Smooth muscle cell (in vitro differentiated cells): ENCODE measurements around the gene SGSM2. TPM values are rescaled to one million over a fixed set of nuclear protein-coding genes. Genes with fewer than 3 reads are reported as not detected.
A peak's percentile ranks its signal among the peaks of the same experiment; 100 is the strongest.

Experiments
- DNase-seq: peaks from one replicate; lab custom pipeline; 2025; ENCODE audit not compliant: unreplicated experiment; lab: John Stamatoyannopoulos, UW
- H2AFZ ChIP-seq: fragments of 200-600 bp; sonication (generic); 2 replicates; pipeline ENCODE4 v1.6.0; 2016; ENCODE audit warnings: antibody characterized with exemption, low read depth, mild to moderate bottlenecking
- H3F3A ChIP-seq: fragments of 200-600 bp; sonication (generic); 2 replicates; pipeline ENCODE4 v1.6.0; 2017; ENCODE audit warnings: antibody characterized with exemption, low read depth
- H3K27ac ChIP-seq: fragments of 200-600 bp; sonication (generic); 2 replicates; pipeline ENCODE4 v1.5.1; 2016; ENCODE audit warnings: low read depth, mild to moderate bottlenecking
- H3K27me3 ChIP-seq: fragments of 200-600 bp; sonication (generic); 2 replicates; pipeline ENCODE4 v1.6.1; 2016; ENCODE audit warnings: low read depth, mild to moderate bottlenecking
- H3K36me3 ChIP-seq: fragments of 200-600 bp; sonication (generic); 2 replicates; pipeline ENCODE4 v1.5.1; 2016; ENCODE audit warnings: low read depth
- H3K4me1 ChIP-seq: fragments of 200-600 bp; sonication (generic); 2 replicates; pipeline ENCODE4 v1.5.1; 2016; ENCODE audit warnings: low read depth
- H3K4me2 ChIP-seq: fragments of 200-600 bp; sonication (generic); 2 replicates; pipeline ENCODE4 v1.6.0; 2016; ENCODE audit warnings: mild to moderate bottlenecking
- H3K4me3 ChIP-seq: fragments of 200-600 bp; sonication (generic); 2 replicates; pipeline ENCODE4 v1.5.1; 2016; ENCODE audit warnings: mild to moderate bottlenecking
- H3K79me2 ChIP-seq: fragments of 200-600 bp; sonication (generic); 2 replicates; pipeline ENCODE4 v1.6.0; 2016; ENCODE audit warnings: low read depth, mild to moderate bottlenecking
- H3K9ac ChIP-seq: fragments of 200-600 bp; sonication (generic); 2 replicates; pipeline ENCODE4 v1.6.0; 2016; ENCODE audit warnings: low read depth
- H3K9me3 ChIP-seq: fragments of 200-600 bp; sonication (generic); replicated peaks from 2 replicates; pipeline ENCODE4 v1.5.1; 2016; ENCODE audit warnings: low read depth
- H4K20me1 ChIP-seq: fragments of 200-600 bp; sonication (generic); 2 replicates; pipeline ENCODE4 v1.6.0; 2016; ENCODE audit warnings: low read depth
- CTCF ChIP-seq: fragments of 200-600 bp; sonication (generic); IDR thresholded peaks from 2 replicates; pipeline ENCODE4 v1.5.1; 2017; ENCODE audit warnings: borderline replicate concordance, mild to moderate bottlenecking, antibody characterized with exemption; ENCODE audit not compliant: insufficient read depth, poor library complexity, severe bottlenecking
- WGBS: methylation state at CpG from one replicate; pipeline ENCODE4 v1.1.7; 2016; ENCODE audit warnings: low lambda C conversion rate; 5-methylcytosine and 5-hydroxymethylcytosine counted together
- polyA plus RNA-seq: library from polyadenylated mRNA; unstranded; fragments of >200 nt; fragmentation: Nextera tagmentation; extraction: Ambion mirVana; gene quantifications from 2 replicates; pipeline ENCODE4 v1.2.1, GENCODE V29; 2016
- total RNA-seq: library from RNA; depleted of rRNA; stranded (reverse); fragments of >200 nt; gene quantifications from 2 replicates; pipeline ENCODE4 v1.2.3, GENCODE V29; 2014

SGSM2 gene
- total and polyA plus RNA-seq, 2 experiments from 2014 or later = 20.8 to 26.9 TPM

GRCh38 chr17:2347805-2348685 lies 10.7 kb downstream of the SGSM2 start:
- no peaks in the 10 kb centered on the region for H3K79me2 ChIP-seq
- peaks cover 2% of the 10 kb centered on the region for H4K20me1 ChIP-seq
- TF ChIP-seq CTCF = no peak
- no peak overlapping the region for H3K27ac ChIP-seq
- DNase-seq = no peak
- peak overlapping the region; percentile 2 for H3K4me2 ChIP-seq
- H3K4me1 ChIP-seq = peaks cover 13% of the 10 kb centered on the region
- no peak overlapping the region for H3K4me3 ChIP-seq
- H3K9me3 ChIP-seq = no peaks in the 10 kb centered on the region
- H3K9ac ChIP-seq = no peak overlapping the region
- no peaks in the 10 kb centered on the region for H3K27me3 ChIP-seq
- no peaks in the 10 kb centered on the region for H3K36me3 ChIP-seq
- no peak overlapping the region for H2AFZ ChIP-seq
- peaks cover 11% of the 10 kb centered on the region for H3F3A ChIP-seq
- WGBS = 34% methylated on average over 11 of the region's 11 CpGs

- no peak overlapping the region for H2AFZ ChIP-seq
- TF ChIP-seq CTCF = no peak
- H3K79me2 ChIP-seq = no peaks in the 10 kb centered on the region
- no peak overlapping the region for H3K4me3 ChIP-seq
- no peak overlapping the region for H3K4me2 ChIP-seq
- no peak for DNase-seq
- no peak overlapping the region for H3K27ac ChIP-seq
- over 99% methylated on average over 6 of the region's 6 CpGs for WGBS
- no peaks in the 10 kb centered on the region for H3F3A ChIP-seq
- no peaks in the 10 kb centered on the region for H3K27me3 ChIP-seq
- H3K9ac ChIP-seq = no peak overlapping the region
- no peaks in the 10 kb centered on the region for H3K9me3 ChIP-seq
- H3K36me3 ChIP-seq = no peaks in the 10 kb centered on the region
- H3K4me1 ChIP-seq = peaks cover 13% of the 10 kb centered on the region
- H4K20me1 ChIP-seq = peaks cover 5% of the 10 kb centered on the region
Measured at GRCh38 chr17:2351269-2351668, 14.0 kb downstream of the SGSM2 start.

- TF ChIP-seq CTCF = no peak
- WGBS = 84% methylated on average over 8 of the region's 8 CpGs
Measured at GRCh38 chr17:2354311-2354710, 17.0 kb downstream of the SGSM2 start.

More at GRCh38 chr17:2354311-2354710, 17.0 kb downstream of the SGSM2 start:
- Histone ChIP-seq H3F3A (no peaks in the 10 kb centered on the region), H3K4me1 (no peaks in the 10 kb centered on the region), H3K36me3 (no peaks in the 10 kb centered on the region), H4K20me1 (peaks cover 16% of the 10 kb centered on the region), H3K79me2 (no peaks in the 10 kb centered on the region), H3K4me3 (no peak overlapping the region), H3K9me3 (no peaks in the 10 kb centered on the region), H3K9ac (no peak overlapping the region), H3K27ac (no peak overlapping the region), H3K27me3 (no peaks in the 10 kb centered on the region), H2AFZ (no peak overlapping the region), H3K4me2 (no peak overlapping the region)
- DNase-seq = no peak
